ENCODE data around the gene KLHL3. TPM values are rescaled to one million over a fixed set of nuclear protein-coding genes. Genes with fewer than 3 reads are reported as not detected.
"Not testable (repeated sequence)": the region's sequence is repeated elsewhere in the genome, so short reads cannot be mapped to it uniquely, and the experiment has no call there.

Gene KLHL3
- 10 to 100 TPM; 22.5 to 35.7 (median 27.5) TPM for total RNA-seq

- Histone ChIP-seq H3K27ac (peak within 1 kb of the TSS; percentile 46 to 78 (median 56)), H3K4me1 (peaks cover 0 to 27% (median 10%) of the 10 kb centered on the region in 4 donors), H3K4me3 (peak within 1 kb of the TSS; percentile 26 to 45 (median 34)), H3K27me3 (no peaks in the 10 kb centered on the region), H3K9me3 (no peaks in the 10 kb centered on the region), H3K36me3 (no peaks in the 10 kb centered on the region)
- 3 to 6% methylated on average over 12 of the region's 12 CpGs for WGBS, 2 donors
- no peak for DNase-seq (ENCODE audit: low spot score in 2 of 2)
- TF ChIP-seq POLR2A (IDR thresholded peaks at IDR 0.05) (peak in 1 of 2 donors; percentile 32), CTCF (IDR thresholded peaks at IDR 0.05) (peak in 3 of 5 experiments; percentile 6 to 25 (median 23)), EP300 (IDR thresholded peaks at IDR 0.05) (no peak)
Observed at GRCh38 chr5:137735555-137736284, at the start of gene KLHL3. Gene KLHL3 (minus strand): TSS chr5:137736089. CDS start chr5:137735646, 443 bp downstream.

- H3K9me3 ChIP-seq, result peaks cover 0 to 3% (median 0%) of the 10 kb centered on the region in 4 donors
- 81 to 83% methylated on average over 4 of the region's 4 CpGs for WGBS, 2 donors
- no peak overlapping the region for H3K4me3 ChIP-seq
- TF ChIP-seq EP300 (IDR thresholded peaks at IDR 0.05), result no peak
- no peak for TF ChIP-seq POLR2A (IDR thresholded peaks at IDR 0.05)
- TF ChIP-seq CTCF (IDR thresholded peaks at IDR 0.05), result no peak
- peaks cover 0 to 9% (median 0%) of the 10 kb centered on the region in 4 donors for H3K4me1 ChIP-seq
- peak overlapping the region in 1 of 4 donors; percentile 15 for H3K27ac ChIP-seq
- H3K27me3 ChIP-seq, result no peaks in the 10 kb centered on the region
- H3K36me3 ChIP-seq, result no peaks in the 10 kb centered on the region
- DNase-seq (ENCODE audit: low spot score in 2 of 2), result no peak
Observed at GRCh38 chr5:137782984-137783536, 47.2 kb upstream of the KLHL3 start.

- peaks cover 0 to 9% (median 0%) of the 10 kb centered on the region in 4 donors for H3K4me1 ChIP-seq
- H3K36me3 ChIP-seq, result no peaks in the 10 kb centered on the region
- H3K27ac ChIP-seq, result no peak overlapping the region
- H3K9me3 ChIP-seq, result peaks cover 0 to 3% (median 0%) of the 10 kb centered on the region in 4 donors
- H3K4me3 ChIP-seq, result no peak overlapping the region
- DNase-seq (ENCODE audit: low spot score in 2 of 2), result no peak
- no peak for TF ChIP-seq POLR2A (IDR thresholded peaks at IDR 0.05)
- WGBS, 2 donors, result 86 to 90% methylated on average over 2 of the region's 2 CpGs
- H3K27me3 ChIP-seq, result no peaks in the 10 kb centered on the region
Observed at GRCh38 chr5:137782055-137782454, 46.2 kb upstream of the KLHL3 start.

- no peak for DNase-seq (ENCODE audit: low spot score in 2 of 2)
- H3K27ac ChIP-seq, result no peak overlapping the region
- no peaks in the 10 kb centered on the region for H3K9me3 ChIP-seq
- H3K36me3 ChIP-seq, result no peaks in the 10 kb centered on the region
- no peak overlapping the region for H3K4me3 ChIP-seq
- TF ChIP-seq POLR2A (IDR thresholded peaks at IDR 0.05), result no peak
- peak; percentile 59 to 74 (median 73) for TF ChIP-seq CTCF (IDR thresholded peaks at IDR 0.05)
- H3K27me3 ChIP-seq, result no peaks in the 10 kb centered on the region
- 49 to 61% methylated on average over 2 of the region's 2 CpGs for WGBS, 2 donors
- peaks cover 0 to 9% (median 0%) of the 10 kb centered on the region in 4 donors for H3K4me1 ChIP-seq
Observed at GRCh38 chr5:137778772-137779564, 43.1 kb upstream of the KLHL3 start.

GRCh38 chr5:137767937-137768336 lies 32.0 kb upstream of the KLHL3 start:
- WGBS, 2 donors, result 90 to 91% methylated on average over 5 of the region's 5 CpGs
- not testable (repeated sequence) for H3K4me3 ChIP-seq

More at GRCh38 chr5:137767937-137768336, 32.0 kb upstream of the KLHL3 start:
- DNase-seq (ENCODE audit: low spot score in 2 of 2); H3K27ac ChIP-seq; H3K4me1 ChIP-seq; H3K27me3 ChIP-seq: not testable (repeated sequence)
- peaks cover 0 to 24% (median 0%) of the 10 kb centered on the region in 4 donors for H3K9me3 ChIP-seq
- H3K36me3 ChIP-seq, result peaks cover 0 to 19% (median 0%) of the 10 kb centered on the region in 3 donors
